GM18526 (cell line): Measurements from ENCODE around the gene ZNF804A.

Source experiments
- POLR2A ChIP-seq: IDR thresholded peaks from 3 replicates; pipeline ENCODE4 v1.6.1; 2011; ENCODE audit not compliant: insufficient read length; ENCODE audit errors: extremely low read depth

ZNF804A gene

GRCh38 chr2:184598002-184598315 is 370 bp upstream of the ZNF804A start:
- TF ChIP-seq POLR2A, result no peak

- TF ChIP-seq POLR2A, result no peak
These were observed 934 bp downstream of the ZNF804A start for GRCh38 chr2:184599054-184599871.

- no peak for TF ChIP-seq POLR2A
These were observed 1.5 kb downstream of the ZNF804A start for GRCh38 chr2:184599872-184600222.

- no peak for TF ChIP-seq POLR2A
These were observed 4.4 kb downstream of the ZNF804A start for GRCh38 chr2:184602734-184603133.

- TF ChIP-seq POLR2A, result no peak
These were observed 12.6 kb downstream of the ZNF804A start for GRCh38 chr2:184610891-184611290.

- TF ChIP-seq POLR2A, result no peak
These were observed 13.2 kb downstream of the ZNF804A start for GRCh38 chr2:184611361-184612085.

- no peak for TF ChIP-seq POLR2A
These were observed 22.0 kb downstream of the ZNF804A start for GRCh38 chr2:184620367-184620766.

GRCh38 chr2:184624311-184624710 is 26.0 kb downstream of the ZNF804A start:
- no peak for TF ChIP-seq POLR2A

GRCh38 chr2:184628051-184628450 is 29.7 kb downstream of the ZNF804A start:
- no peak for TF ChIP-seq POLR2A

- TF ChIP-seq POLR2A, result no peak
These were observed 35.4 kb downstream of the ZNF804A start for GRCh38 chr2:184633726-184634125.

GRCh38 chr2:184637781-184638180 is 39.5 kb downstream of the ZNF804A start:
- TF ChIP-seq POLR2A, result no peak

GRCh38 chr2:184644685-184645084 is 46.4 kb downstream of the ZNF804A start:
- no peak for TF ChIP-seq POLR2A

- TF ChIP-seq POLR2A, result no peak
These were observed 47.8 kb downstream of the ZNF804A start for GRCh38 chr2:184646177-184646576.

GRCh38 chr2:184646593-184646992 is 48.3 kb downstream of the ZNF804A start:
- TF ChIP-seq POLR2A, result no peak

GRCh38 chr2:184654945-184655344 is 56.6 kb downstream of the ZNF804A start:
- no peak for TF ChIP-seq POLR2A

- TF ChIP-seq POLR2A, result no peak
These were observed 78.8 kb downstream of the ZNF804A start for GRCh38 chr2:184677171-184677570.

- no peak for TF ChIP-seq POLR2A
These were observed 81.1 kb downstream of the ZNF804A start for GRCh38 chr2:184679219-184680018.

- TF ChIP-seq POLR2A, result no peak
These were observed 82.5 kb downstream of the ZNF804A start for GRCh38 chr2:184680825-184681224.
